Loucy (cell line): ENCODE measurements around the gene METTL6.
"Not testable (repeated sequence)": the region's sequence is repeated elsewhere in the genome, so short reads cannot be mapped to it uniquely, and the experiment has no call there.

Experiments used
- H2AFZ ChIP-seq: fragments of 200-600 bp; sonication (generic); 2 replicates; pipeline ENCODE4 v1.6.0; 2016; ENCODE audit warnings: antibody characterized with exemption, mild to moderate bottlenecking, low read length, moderate library complexity
- H3F3A ChIP-seq: fragments of 200-600 bp; 2 replicates; pipeline ENCODE4 v1.6.0; 2016; ENCODE audit warnings: antibody characterized with exemption, low read depth, mild to moderate bottlenecking
- H3K27me3 ChIP-seq: fragments of 200-600 bp; sonication (generic); 2 replicates; pipeline ENCODE4 v1.6.1; 2014; ENCODE audit warnings: low read length, mild to moderate bottlenecking; ENCODE audit not compliant: insufficient read depth, poor library complexity, severe bottlenecking
- H3K36me3 ChIP-seq: fragments of 200-600 bp; sonication (generic); 2 replicates; pipeline ENCODE4 v1.6.1; 2016; ENCODE audit warnings: low read length; ENCODE audit not compliant: insufficient read depth
- H3K4me1 ChIP-seq: fragments of 200-600 bp; sonication (generic); 2 replicates; pipeline ENCODE4 v1.5.1; 2014; ENCODE audit warnings: low read length, mild to moderate bottlenecking; ENCODE audit not compliant: insufficient read depth, poor library complexity, severe bottlenecking
- H3K4me2 ChIP-seq: fragments of 200-600 bp; sonication (generic); 2 replicates; pipeline ENCODE4 v1.6.0; 2014; ENCODE audit warnings: antibody characterized with exemption, low read length, low read depth, mild to moderate bottlenecking; ENCODE audit not compliant: poor library complexity, severe bottlenecking
- H3K4me3 ChIP-seq: fragments of 200-600 bp; sonication (generic); 2 replicates; pipeline ENCODE4 v1.5.1; 2014; ENCODE audit warnings: low read length, mild to moderate bottlenecking, mixed read lengths; ENCODE audit not compliant: poor library complexity, severe bottlenecking
- H3K79me2 ChIP-seq: fragments of 200-600 bp; sonication (generic); 2 replicates; pipeline ENCODE4 v1.6.1; 2014; ENCODE audit warnings: low read length; ENCODE audit not compliant: insufficient read depth
- H3K9ac ChIP-seq: fragments of 200-600 bp; sonication (generic); 2 replicates; pipeline ENCODE4 v1.6.0; 2014; ENCODE audit warnings: mild to moderate bottlenecking, low read depth, low read length, moderate library complexity; ENCODE audit not compliant: poor library complexity, severe bottlenecking
- H3K9me2 ChIP-seq: fragments of 200-600 bp; sonication (generic); replicated peaks from 2 replicates; pipeline ENCODE4 v1.6.1; 2016; ENCODE audit warnings: low read depth, low read length, mixed read lengths
- H3K9me3 ChIP-seq: fragments of 200-600 bp; sonication (generic); 2 replicates; pipeline ENCODE4 v1.6.1; 2014; ENCODE audit warnings: mild to moderate bottlenecking, antibody characterized with exemption, low read length, low read depth; ENCODE audit not compliant: insufficient read depth
- H4K20me1 ChIP-seq: fragments of 200-600 bp; sonication (generic); 2 replicates; pipeline ENCODE4 v1.6.0; 2014; ENCODE audit warnings: antibody characterized with exemption, low read length, mild to moderate bottlenecking; ENCODE audit not compliant: insufficient read depth, poor library complexity, severe bottlenecking
- CTCF ChIP-seq: fragments of 200-600 bp; sonication (generic); conservative IDR thresholded peaks from 2 replicates; pipeline ENCODE4 v1.5.1; 2014; ENCODE audit warnings: mild to moderate bottlenecking, antibody characterized with exemption, low read length
- EZH2phosphoT487 ChIP-seq: fragments of 200-600 bp; IDR thresholded peaks from 2 replicates; pipeline ENCODE4 v1.6.1; 2018; ENCODE audit warnings: antibody characterized with exemption, mild to moderate bottlenecking, moderate library complexity, borderline replicate concordance

The METTL6 gene

DNA sequence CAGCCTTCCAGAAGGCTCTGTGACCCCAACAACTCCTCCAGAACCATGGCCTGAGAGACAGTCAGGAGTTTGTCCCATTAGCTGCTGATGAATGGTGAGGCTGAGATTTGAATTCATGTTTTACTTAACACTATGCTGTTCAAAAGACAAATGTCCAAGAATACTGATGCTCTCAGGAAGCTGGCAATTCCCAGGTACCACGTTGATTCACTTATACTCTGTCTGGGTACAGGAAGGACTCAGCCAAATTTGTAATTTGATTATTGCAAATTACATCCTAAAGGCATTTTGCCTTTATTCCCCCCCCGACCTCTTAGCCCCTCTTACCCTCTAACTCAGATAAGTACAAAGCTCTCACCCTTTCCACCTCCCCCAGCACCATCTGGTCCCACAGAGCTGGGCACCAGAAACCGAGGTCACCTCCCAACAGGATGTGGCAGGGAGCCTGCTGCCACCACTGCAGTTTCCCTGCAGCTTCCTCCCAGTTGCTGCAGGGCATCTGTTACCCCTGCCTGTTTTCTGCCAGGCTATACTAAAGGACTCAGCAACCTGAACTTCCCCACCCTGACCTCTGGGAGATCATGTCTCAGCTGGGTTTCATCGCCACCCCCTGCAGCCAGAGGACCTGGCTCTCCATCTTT, 33.7 kb upstream of the METTL6 start:
- Histone ChIP-seq H3K27me3 (no peaks in the 10 kb centered on the region), H3K9me2 (no peaks in the 10 kb centered on the region), H3K4me2 (peak overlapping the region; percentile 84), H3F3A (no peaks in the 10 kb centered on the region), H3K4me1 (peaks cover 30% of the 10 kb centered on the region), H2AFZ (peak overlapping the region; percentile 50; the same call in 1 of the 2 replicates), H3K9me3 (no peaks in the 10 kb centered on the region), H4K20me1 (no peaks in the 10 kb centered on the region), H3K4me3 (peak overlapping the region; percentile 59), H3K9ac (peak overlapping the region; percentile 72), H3K79me2 (no peaks in the 10 kb centered on the region), H3K36me3 (no peaks in the 10 kb centered on the region)
- TF ChIP-seq CTCF (peak; percentile 37), EZH2phosphoT487 (no peak)

DNA sequence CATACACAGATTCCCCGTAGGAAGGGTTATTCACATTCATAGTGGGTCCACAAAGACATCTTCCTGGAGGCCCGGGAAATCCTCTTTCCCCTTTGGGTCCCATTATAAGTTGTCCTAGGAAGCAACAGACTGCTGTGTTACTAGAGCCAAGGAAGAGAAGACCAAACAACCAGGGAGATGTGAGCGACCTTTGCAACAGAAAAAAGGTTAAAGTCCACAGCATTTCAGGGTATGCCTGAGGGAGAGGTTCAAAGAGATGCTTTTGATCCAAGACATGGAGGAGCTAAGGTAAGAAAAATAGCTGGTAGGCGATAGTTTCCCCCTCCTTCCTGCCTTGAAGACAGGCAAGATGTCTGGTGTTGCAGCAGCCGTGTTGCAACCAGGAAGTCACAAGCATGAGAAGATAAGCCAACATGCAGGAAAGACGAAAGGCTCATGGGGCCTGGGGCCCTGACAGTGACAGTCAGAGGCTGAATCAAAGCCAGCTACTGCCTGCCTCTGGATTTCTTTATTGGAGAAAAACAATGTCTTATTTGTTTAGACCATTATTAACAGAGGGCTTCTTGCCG, 31.0 kb upstream of the METTL6 start:
- H2AFZ ChIP-seq, result no peak overlapping the region
- H3K27me3 ChIP-seq, result no peaks in the 10 kb centered on the region
- TF ChIP-seq CTCF (no peak), EZH2phosphoT487 (no peak)
- no peak overlapping the region for H3K4me2 ChIP-seq
- no peaks in the 10 kb centered on the region for H3F3A ChIP-seq
- H4K20me1 ChIP-seq, result no peaks in the 10 kb centered on the region
- no peaks in the 10 kb centered on the region for H3K9me3 ChIP-seq
- no peak overlapping the region for H3K4me3 ChIP-seq
- no peaks in the 10 kb centered on the region for H3K9me2 ChIP-seq
- H3K9ac ChIP-seq, result no peak overlapping the region
- peaks cover 30% of the 10 kb centered on the region for H3K4me1 ChIP-seq
- no peaks in the 10 kb centered on the region for H3K79me2 ChIP-seq
- no peaks in the 10 kb centered on the region for H3K36me3 ChIP-seq

DNA sequence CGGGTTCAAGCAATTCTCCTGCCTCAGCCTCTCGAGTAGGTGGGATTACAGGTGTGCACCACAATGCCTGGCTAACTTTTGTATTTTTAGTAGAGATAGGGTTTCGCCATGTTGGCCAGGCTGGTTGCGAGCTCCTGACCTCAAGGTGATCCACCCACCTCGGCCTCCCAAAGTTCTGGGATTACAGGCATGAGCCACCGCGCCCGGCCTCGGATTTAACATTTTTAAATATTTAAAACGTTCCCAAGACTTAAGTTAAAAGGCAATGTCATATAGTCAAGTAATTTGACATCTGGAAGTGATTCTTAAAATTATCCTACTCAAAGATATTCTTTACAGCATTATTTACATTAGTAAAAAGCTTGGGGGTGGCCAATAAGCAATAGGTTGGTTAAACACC, 29.6 kb upstream of the METTL6 start:
- H2AFZ ChIP-seq, H3K4me2 ChIP-seq, H3K4me3 ChIP-seq, H3K9me3 ChIP-seq, H4K20me1 ChIP-seq, H3K36me3 ChIP-seq, H3F3A ChIP-seq, H3K9me2 ChIP-seq, H3K27me3 ChIP-seq, H3K79me2 ChIP-seq, H3K9ac ChIP-seq: not testable (repeated sequence)
- H3K4me1 ChIP-seq, result peaks cover 21% of the 10 kb centered on the region

DNA sequence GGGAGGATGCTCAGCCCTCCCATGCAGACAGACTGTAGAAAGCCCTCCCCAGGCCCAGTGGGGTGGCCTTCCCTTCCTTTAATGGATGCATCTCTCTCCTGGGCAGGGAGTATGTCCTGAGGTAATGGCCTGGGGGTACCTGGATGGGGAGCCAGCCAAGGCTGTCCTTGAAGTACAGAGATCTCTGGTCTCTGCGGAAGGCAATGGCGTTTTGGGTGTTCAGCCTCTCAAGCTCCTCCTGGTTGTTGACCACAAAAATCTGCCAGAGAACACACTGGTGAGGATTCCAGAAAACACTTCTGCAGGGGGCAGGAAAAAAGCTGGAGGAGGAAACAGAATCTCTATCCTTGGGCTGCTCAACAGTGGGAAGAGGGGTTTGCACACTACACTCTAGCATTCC, 29.0 kb upstream of the METTL6 start:
- Histone ChIP-seq H3K4me3 (no peak overlapping the region), H3K9me3 (no peaks in the 10 kb centered on the region)

More for the DNA sequence above, 29.0 kb upstream of the METTL6 start:
- Histone ChIP-seq H3K79me2 (no peaks in the 10 kb centered on the region), H2AFZ (no peak overlapping the region), H3K36me3 (no peaks in the 10 kb centered on the region), H4K20me1 (no peaks in the 10 kb centered on the region), H3K27me3 (no peaks in the 10 kb centered on the region), H3K9me2 (no peaks in the 10 kb centered on the region), H3K4me2 (no peak overlapping the region), H3K4me1 (peaks cover 16% of the 10 kb centered on the region), H3F3A (no peaks in the 10 kb centered on the region), H3K9ac (no peak overlapping the region)
- TF ChIP-seq CTCF (no peak), EZH2phosphoT487 (no peak)
